GM12891 (cell line): Measurements from ENCODE around the gene GRIN2C.

Source experiments
- POLR2A ChIP-seq: IDR thresholded peaks from 2 replicates; pipeline ENCODE4 v1.6.1; 2011; ENCODE audit warnings: low read depth, low read length, control low read depth
- POLR2AphosphoS5 ChIP-seq: IDR thresholded peaks from 2 replicates; pipeline ENCODE4 v1.6.1; 2011; ENCODE audit warnings: low read depth, low read length, control low read depth
- SPI1 ChIP-seq: IDR thresholded peaks from 2 replicates; pipeline ENCODE4 v1.6.1; 2011; ENCODE audit warnings: low read depth, low read length, control low read depth
- TAF1 ChIP-seq: IDR thresholded peaks from 2 replicates; pipeline ENCODE4 v1.6.1; 2011; ENCODE audit warnings: low read depth, low read length, control low read depth

DNA sequence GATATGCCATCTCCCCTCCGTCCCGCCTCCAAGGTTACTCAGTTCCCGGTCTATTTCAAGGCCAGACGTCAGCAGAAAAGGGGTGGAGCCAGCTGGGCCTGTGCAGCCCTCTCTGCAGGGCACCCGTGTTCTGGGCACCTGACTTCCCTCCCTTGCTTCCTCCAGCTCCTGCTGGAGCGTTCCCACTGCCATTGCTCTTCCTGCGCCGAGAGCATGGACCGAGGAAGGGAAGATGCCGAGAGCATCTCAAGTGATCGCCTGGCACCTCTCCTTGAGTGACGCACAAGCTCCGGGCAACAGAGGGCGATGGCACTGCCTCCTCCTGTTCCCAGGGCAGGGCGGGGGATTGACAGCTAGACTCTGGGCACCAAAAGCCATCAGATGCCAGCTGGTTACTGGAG, 54.1 kb downstream of the GRIN2C start:
- no peak for TF ChIP-seq POLR2A
- no peak for TF ChIP-seq POLR2AphosphoS5
- TF ChIP-seq SPI1: no peak
- TF ChIP-seq TAF1: no peak
